ENCODE results near the gene PSMB10. TPM values are rescaled to one million over a fixed set of nuclear protein-coding genes. Genes with fewer than 3 reads are reported as not detected.

Gene PSMB10
- total RNA-seq, result 55.8 TPM
- long read RNA-seq, transcript PSMB10-203 (4 exons, 591 nt), result major isoform, 14 of 24 reads
- long read RNA-seq, partial matches to known transcripts, result 5 of 24 reads
- long read RNA-seq, other reads (novel, unspliced or antisense), result 1 of 24 reads

DNA sequence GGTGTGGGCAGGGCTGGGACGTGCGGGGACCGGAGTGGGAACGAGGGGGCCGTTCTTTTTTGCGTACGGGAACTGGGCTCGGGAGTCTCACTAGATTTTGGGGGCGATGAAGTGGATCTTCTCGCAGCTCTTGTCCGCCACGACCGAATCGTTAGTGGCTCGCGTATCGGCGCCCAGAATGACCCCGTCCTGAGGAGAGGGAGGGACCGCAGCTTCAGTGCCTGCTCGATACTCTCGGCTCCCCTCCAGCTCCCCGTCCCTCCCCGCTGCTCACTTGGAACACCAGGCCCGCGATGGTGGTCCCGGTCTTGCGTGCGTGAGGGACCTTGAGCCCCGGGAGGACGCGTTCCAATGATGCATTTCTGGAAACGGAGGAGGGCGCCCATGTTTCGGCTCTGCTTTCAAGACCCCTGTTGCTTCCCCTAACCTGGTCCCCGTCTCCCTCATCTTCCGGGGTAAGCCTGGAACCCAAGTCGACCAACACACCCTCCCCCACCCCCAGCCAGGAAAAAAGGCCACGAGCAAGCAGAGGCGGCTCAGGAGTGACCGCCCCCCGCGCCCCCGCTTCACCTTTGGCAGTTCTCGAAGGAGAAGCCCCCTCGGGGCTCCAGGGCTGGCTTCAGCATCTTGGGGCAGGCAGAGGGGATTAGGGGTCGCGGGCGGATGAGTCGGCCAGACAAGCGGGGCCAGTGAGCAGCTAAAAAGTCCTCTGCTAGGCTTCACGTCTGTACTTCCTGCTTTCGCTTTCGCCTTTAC lies at the start of gene PSMB10:
Gene PSMB10, minus strand, starts transcription at position 727 of the 756 bp plus-strand sequence. Its CDS starts 101 bp downstream, at position 626.
- no peaks in the 10 kb centered on the region for H3K9me3 ChIP-seq (replicated peaks)
- intact Hi-C loops (cut with micrococcal nuclease), result no loop called here
- peaks cover 56% of the 10 kb centered on the region for H3K4me1 ChIP-seq
- H3K4me3 ChIP-seq, result peak within 1 kb of the TSS; percentile 91
- DNase-seq, result peak; percentile 57
- TF ChIP-seq, protein P1, sequence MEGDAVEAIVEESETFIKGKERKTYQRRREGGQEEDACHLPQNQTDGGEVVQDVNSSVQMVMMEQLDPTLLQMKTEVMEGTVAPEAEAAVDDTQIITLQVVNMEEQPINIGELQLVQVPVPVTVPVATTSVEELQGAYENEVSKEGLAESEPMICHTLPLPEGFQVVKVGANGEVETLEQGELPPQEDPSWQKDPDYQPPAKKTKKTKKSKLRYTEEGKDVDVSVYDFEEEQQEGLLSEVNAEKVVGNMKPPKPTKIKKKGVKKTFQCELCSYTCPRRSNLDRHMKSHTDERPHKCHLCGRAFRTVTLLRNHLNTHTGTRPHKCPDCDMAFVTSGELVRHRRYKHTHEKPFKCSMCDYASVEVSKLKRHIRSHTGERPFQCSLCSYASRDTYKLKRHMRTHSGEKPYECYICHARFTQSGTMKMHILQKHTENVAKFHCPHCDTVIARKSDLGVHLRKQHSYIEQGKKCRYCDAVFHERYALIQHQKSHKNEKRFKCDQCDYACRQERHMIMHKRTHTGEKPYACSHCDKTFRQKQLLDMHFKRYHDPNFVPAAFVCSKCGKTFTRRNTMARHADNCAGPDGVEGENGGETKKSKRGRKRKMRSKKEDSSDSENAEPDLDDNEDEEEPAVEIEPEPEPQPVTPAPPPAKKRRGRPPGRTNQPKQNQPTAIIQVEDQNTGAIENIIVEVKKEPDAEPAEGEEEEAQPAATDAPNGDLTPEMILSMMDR (IDR thresholded peaks at IDR 0.05; ENCODE audit: borderline replicate concordance), result no peak
- H3K27ac ChIP-seq (replicated peaks), result peak within 1 kb of the TSS; percentile 94
- H3K36me3 ChIP-seq, result peaks cover 26% of the 10 kb centered on the region
- no peaks in the 10 kb centered on the region for H3K27me3 ChIP-seq (ENCODE audit: low read depth)

DNA sequence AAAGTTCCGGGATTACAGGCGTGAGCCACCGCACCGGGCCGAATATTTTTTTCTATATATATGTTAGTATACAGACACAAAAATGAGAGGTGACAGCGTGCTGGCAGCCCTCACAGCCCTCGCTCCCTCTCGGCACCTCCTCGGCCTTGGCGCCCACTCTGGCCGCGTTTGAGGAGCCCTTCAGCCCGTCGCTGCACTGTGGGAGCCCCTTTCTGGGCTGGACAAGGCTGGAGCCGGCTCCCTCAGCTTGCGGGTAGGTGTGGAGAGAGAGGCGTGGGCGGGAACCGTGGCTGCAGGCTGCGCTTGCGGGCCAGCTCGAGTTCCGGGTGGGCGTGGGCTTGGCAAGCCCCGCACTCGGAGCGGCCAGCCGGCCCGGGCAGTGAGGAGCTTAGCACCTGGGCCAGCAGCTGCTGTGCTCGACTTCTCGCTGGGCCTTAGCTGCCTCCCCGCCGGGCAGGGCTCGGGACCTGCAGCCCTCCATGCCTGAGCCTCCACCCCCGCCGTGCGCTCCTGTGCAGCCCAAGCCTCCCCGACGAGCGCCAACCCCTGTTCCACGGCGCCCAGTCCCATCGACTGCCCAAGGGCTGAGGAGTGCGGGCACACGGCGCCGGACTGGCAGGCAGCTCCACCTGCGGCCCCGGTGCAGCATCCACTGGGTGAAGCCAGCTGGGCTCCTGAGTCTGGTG lies 45.5 kb upstream of the PSMB10 start:
- peaks cover 41% of the 10 kb centered on the region for H3K4me1 ChIP-seq
- DNase-seq, result no peak
- no peak overlapping the region for H3K27ac ChIP-seq (replicated peaks)
- no peaks in the 10 kb centered on the region for H3K9me3 ChIP-seq (replicated peaks)
- no peak overlapping the region for H3K4me3 ChIP-seq
- TF ChIP-seq, protein P1 (IDR thresholded peaks at IDR 0.05; ENCODE audit: borderline replicate concordance), result no peak
- intact Hi-C loops (cut with micrococcal nuclease), result no loop called here
- H3K36me3 ChIP-seq, result no peaks in the 10 kb centered on the region
- H3K27me3 ChIP-seq (ENCODE audit: low read depth), result peaks cover 10% of the 10 kb centered on the region

DNA sequence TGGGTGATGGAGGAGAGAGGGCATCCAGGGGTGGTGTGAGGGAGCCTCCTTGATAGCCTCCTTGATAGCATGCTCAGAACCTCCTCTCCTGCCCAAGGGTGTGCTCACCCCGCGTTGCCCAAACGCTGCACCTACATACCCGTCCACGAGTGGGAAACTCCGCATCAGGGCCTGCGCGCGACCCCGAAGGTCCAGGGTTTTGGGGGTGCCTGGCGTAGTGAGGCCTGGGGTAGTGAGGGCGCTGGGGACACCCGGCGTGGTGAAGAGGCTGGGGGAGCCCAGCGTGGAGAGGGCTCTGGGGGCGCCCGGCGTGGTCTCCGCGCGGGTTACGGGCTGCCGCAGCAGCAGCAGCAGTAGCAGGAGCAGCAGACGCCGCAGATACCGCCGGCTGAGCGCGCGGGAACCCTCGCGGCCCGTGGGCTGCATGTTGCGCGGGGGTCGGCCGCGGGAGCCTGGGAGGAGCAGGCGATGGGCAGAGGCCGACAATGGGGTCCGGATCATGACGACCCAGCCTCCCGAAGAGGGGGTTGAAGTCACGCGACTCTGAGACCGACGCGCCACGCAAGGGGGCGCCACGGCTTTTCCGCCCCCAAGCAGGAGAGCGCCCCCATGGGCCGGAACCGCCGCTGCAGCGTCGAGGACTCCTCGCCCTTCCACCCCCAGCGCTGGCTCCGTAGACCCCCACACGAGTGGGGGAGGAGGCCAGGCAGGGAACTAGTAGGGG lies 43.5 kb upstream of the PSMB10 start, which contains the start of gene DPEP3:
Gene DPEP3, minus strand, starts transcription at position 545 of the 724 bp plus-strand sequence. Its CDS starts 119 bp downstream, at position 426.
- TF ChIP-seq, protein P1 (IDR thresholded peaks at IDR 0.05; ENCODE audit: borderline replicate concordance), result no peak
- no peak within 1 kb of the TSS for H3K4me3 ChIP-seq
- no peaks in the 10 kb centered on the region for H3K36me3 ChIP-seq
- peaks cover 10% of the 10 kb centered on the region for H3K27me3 ChIP-seq (ENCODE audit: low read depth)
- no peak within 1 kb of the TSS for H3K27ac ChIP-seq (replicated peaks)
- no peaks in the 10 kb centered on the region for H3K9me3 ChIP-seq (replicated peaks)
- H3K4me1 ChIP-seq, result peaks cover 30% of the 10 kb centered on the region
- DNase-seq, result no peak
- intact Hi-C loops (cut with micrococcal nuclease), result no loop called here

DNA sequence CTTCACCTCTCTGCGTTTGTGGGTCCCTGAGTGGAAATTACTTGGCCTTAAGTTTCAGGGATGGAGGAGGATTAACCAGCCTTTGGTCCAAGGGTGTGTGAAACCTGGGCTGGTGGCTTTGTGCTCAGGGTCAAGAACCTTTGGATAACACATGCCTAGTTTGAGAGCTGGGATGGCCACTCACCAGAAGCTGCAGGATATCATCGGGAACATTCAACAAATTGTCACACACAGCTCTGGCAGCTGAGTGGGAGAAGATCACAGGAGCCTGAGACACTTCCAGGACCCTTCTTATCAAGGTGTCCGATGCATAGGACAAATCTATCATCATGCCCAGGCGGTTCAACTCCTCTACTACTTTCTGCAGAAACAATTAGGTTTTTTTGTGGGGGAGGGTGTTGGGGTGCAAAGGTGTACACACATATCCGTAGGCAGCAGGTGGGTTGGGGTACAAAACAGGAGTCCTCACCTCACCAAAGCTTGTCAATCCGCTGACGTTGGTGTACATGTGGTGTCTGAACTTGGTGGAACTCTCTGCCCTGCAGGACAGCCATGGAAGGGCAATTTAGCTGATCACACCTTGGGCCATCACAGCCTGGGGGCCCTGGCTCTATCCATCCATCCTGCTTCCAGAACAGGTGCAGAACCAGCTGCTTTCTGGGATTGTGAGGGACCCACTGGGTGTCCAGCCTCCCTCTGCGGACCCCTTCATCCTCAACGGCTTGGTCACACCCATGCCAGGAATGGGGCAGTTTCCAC lies 41.0 kb upstream of the PSMB10 start:
- no peaks in the 10 kb centered on the region for H3K9me3 ChIP-seq (replicated peaks)
- peaks cover 10% of the 10 kb centered on the region for H3K27me3 ChIP-seq (ENCODE audit: low read depth)
- intact Hi-C loops (cut with micrococcal nuclease), result no loop called here
- DNase-seq, result no peak
- H3K4me3 ChIP-seq, result no peak overlapping the region
- TF ChIP-seq, protein P1 (IDR thresholded peaks at IDR 0.05; ENCODE audit: borderline replicate concordance), result no peak
- no peaks in the 10 kb centered on the region for H3K36me3 ChIP-seq
- H3K4me1 ChIP-seq, result peaks cover 6% of the 10 kb centered on the region
- H3K27ac ChIP-seq (replicated peaks), result no peak overlapping the region

Measured in left ventricle myocardium inferior (tissue), 1 donor.